HL-60 (cell line): Measurements from ENCODE around the gene SIGLEC11.
A peak's percentile ranks its signal among the peaks of the same experiment; 100 is the strongest.

Experiments used
- DNase-seq, 2 experiments: peaks; one replicate each; pipeline ENCODE4 v3.0.0-alpha.2; 2010 to 2020; ENCODE audit warnings: low read depth in 1 of 2, low spot score in 1 of 2
- H3K27ac ChIP-seq: fragments of 250-450 bp; sonication (Bioruptor Pico); replicated peaks from 2 replicates; pipeline ENCODE4 v1.5.1; 2020; ENCODE audit warnings: mild to moderate bottlenecking, moderate library complexity
- H3K27me3 ChIP-seq: fragments of 250-450 bp; sonication (Bioruptor Pico); 2 replicates; pipeline ENCODE4 v1.5.1; 2021; ENCODE audit warnings: mild to moderate bottlenecking, moderate library complexity; ENCODE audit not compliant: insufficient read depth, poor library complexity, severe bottlenecking
- H3K4me3 ChIP-seq: replicated peaks from 2 replicates; pipeline ENCODE4 v1.5.1; 2011; ENCODE audit warnings: mild to moderate bottlenecking, control low read depth, low read length; ENCODE audit not compliant: insufficient read depth
- CTCF ChIP-seq: IDR thresholded peaks from one replicate; pipeline ENCODE4 v1.5.1; 2011; ENCODE audit warnings: low read length, control low read depth, inconsistent platforms; ENCODE audit not compliant: insufficient read depth
- GABPA ChIP-seq: IDR thresholded peaks from 2 replicates; pipeline ENCODE4 v1.6.1; 2012; ENCODE audit warnings: low read depth
- POLR2AphosphoS5 ChIP-seq: IDR thresholded peaks from 2 replicates; pipeline ENCODE4 v1.6.1; 2012; ENCODE audit warnings: low read depth
- REST ChIP-seq: IDR thresholded peaks from 2 replicates; pipeline ENCODE4 v1.6.1; 2012; ENCODE audit warnings: low read depth; ENCODE audit not compliant: insufficient replicate concordance
- SPI1 ChIP-seq: IDR thresholded peaks from 2 replicates; pipeline ENCODE4 v1.6.1; 2012; ENCODE audit warnings: low read depth, mild to moderate bottlenecking, borderline replicate concordance

SIGLEC11 gene

GRCh38 chr19:49954092-49954829 lies 6.7 kb downstream of the SIGLEC11 start:
- peak; percentile 60 to 65 for DNase-seq
- Histone ChIP-seq H3K27ac (peak overlapping the region; percentile 30), H3K4me3 (peak overlapping the region; percentile 7), H3K27me3 (no peaks in the 10 kb centered on the region)
- TF ChIP-seq POLR2AphosphoS5 = no peak
- TF ChIP-seq SPI1 = peak; percentile 54; the same call in 1 of the 2 replicates

GRCh38 chr19:49953416-49953815 lies 7.6 kb downstream of the SIGLEC11 start:
- no peak overlapping the region for H3K4me3 ChIP-seq
- no peak for TF ChIP-seq CTCF
- TF ChIP-seq REST = peak; percentile 24
- no peak for TF ChIP-seq POLR2AphosphoS5
- peak; percentile 89 for TF ChIP-seq SPI1
- TF ChIP-seq GABPA = no peak
- no peaks in the 10 kb centered on the region for H3K27me3 ChIP-seq
- DNase-seq = peak; percentile 73
- H3K27ac ChIP-seq = peak overlapping the region; percentile 30

GRCh38 chr19:49952906-49953305 lies 8.1 kb downstream of the SIGLEC11 start:
- Histone ChIP-seq H3K27me3 (no peaks in the 10 kb centered on the region), H3K27ac (no peak overlapping the region), H3K4me3 (no peak overlapping the region)
- TF ChIP-seq GABPA (no peak), POLR2AphosphoS5 (no peak), REST (no peak), CTCF (no peak), SPI1 (no peak)
- DNase-seq = no peak

- H3K27me3 ChIP-seq = no peaks in the 10 kb centered on the region
- H3K4me3 ChIP-seq = no peak overlapping the region
- no peak for DNase-seq
- no peak overlapping the region for H3K27ac ChIP-seq
- TF ChIP-seq GABPA (no peak), SPI1 (no peak), CTCF (no peak), POLR2AphosphoS5 (no peak), REST (no peak)
These were observed 8.5 kb downstream of the SIGLEC11 start for GRCh38 chr19:49952479-49952836.
